CD4-positive, alpha-beta T cell treated with Interleukin-21 for 1 hour (primary cell): ENCODE results near the gene MRPL23.

Source experiments
- DNase-seq: peaks from one replicate; pipeline ENCODE4 v3.0.0-alpha.2; 2020

The MRPL23 gene

GRCh38 chr11:1921574-1922141 lies 25.5 kb upstream of the MRPL23 start:
- no peak for DNase-seq

- DNase-seq = no peak
Measured at GRCh38 chr11:1922481-1923081, 24.6 kb upstream of the MRPL23 start.

GRCh38 chr11:1923201-1923956 lies 23.8 kb upstream of the MRPL23 start:
- DNase-seq = no peak

DNA sequence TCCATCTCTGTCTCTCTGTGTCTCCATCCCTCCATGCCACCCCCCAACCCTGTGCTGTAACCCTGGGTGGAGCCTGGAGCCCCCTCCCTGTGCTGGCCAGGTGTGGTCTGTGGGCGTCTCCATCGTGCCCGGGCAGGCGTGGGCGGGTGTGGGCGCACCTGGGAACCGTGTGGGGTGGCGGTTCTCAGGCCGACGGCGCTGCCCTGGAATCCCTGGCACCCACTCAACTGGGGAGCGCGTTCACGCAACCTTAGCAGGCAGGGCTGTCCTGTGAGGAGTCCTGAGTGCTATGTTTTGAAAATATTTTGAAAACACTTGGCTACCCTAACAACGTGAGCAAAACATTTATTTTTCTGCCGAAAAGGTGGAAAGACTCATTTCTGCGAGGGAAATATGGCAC lies 23.0 kb upstream of the MRPL23 start:
- DNase-seq = no peak

- DNase-seq = no peak
Measured at GRCh38 chr11:1924646-1925372, 22.3 kb upstream of the MRPL23 start.

DNA sequence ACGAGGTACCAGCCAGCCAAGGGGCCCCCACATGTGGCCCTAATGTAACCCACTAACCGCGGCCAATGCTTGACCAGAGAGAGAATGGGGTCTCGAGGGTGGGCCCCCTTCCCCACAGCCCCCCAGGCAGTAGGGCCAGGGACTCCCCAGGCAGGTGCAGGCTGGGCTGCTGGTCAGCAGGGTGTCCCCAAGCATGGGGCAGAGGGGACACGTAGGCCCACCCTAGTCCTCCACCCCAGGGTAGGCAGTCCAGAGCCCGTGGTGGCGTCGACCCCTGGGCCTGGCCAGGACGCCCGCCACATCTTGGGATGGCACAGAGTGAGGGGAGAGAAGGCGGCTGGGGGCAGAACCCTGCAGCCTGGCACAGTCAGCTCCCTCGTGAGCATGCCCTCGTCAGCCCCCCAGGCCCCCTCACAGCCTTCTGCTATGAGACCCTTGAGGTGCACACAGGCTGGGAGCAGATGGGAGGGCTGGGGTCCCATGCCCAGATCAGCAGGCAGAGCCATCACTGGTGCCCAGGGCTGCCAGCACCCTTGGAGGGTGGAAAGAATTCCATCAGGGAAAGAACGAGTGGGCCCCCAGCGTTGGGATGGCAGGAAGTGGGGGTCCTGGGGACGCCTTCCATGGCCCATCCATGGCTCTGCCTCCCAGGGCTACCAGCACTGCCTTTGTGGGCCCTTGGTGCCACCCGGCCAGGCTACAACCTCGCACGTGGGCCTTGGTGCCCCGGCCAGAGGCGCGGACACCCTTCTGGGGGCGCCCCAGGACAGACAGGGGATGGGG lies 21.6 kb upstream of the MRPL23 start:
- DNase-seq = no peak

DNA sequence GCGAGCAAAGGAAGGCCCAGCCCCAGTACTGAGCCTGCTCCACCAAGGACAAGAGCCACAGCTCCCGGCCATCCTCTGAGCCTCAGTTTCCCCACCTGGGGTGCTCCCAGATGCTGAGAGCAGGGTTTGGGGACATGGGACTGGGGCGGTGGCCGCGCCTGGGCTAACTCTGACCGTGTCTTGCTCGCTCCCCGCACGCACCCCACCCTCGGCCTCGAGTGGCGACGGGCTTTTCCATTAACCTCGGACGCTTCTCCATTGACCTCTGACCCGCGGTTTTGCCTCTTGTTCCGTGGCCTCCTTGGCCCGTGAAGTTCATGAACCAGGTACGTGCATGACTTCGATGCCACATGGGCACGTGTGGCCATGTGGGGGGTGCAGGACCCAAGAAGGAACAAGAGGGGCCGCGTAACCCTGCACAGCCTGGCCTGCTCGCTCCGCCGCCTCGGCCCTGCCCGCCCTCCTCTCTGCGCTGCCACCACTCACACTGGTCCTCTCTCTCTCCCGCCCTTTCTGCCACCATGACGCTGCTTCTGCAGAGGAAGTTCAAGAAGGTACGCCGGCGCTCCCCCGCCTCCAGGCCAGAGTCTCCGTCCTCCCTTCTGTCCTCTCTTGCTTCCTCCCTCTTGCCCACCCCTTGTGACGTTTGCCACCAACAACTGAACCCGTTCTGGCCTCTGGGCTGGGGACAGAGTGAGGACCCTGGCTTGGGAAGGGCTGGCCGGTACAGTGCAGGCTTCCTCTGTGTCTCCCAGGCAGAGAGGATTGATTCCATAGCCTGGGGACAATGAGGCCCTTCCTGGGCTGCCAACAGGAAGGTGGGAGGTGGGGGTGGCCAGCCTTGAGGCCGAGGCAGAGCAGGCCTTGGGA lies 20.7 kb upstream of the MRPL23 start:
- no peak for DNase-seq

DNA sequence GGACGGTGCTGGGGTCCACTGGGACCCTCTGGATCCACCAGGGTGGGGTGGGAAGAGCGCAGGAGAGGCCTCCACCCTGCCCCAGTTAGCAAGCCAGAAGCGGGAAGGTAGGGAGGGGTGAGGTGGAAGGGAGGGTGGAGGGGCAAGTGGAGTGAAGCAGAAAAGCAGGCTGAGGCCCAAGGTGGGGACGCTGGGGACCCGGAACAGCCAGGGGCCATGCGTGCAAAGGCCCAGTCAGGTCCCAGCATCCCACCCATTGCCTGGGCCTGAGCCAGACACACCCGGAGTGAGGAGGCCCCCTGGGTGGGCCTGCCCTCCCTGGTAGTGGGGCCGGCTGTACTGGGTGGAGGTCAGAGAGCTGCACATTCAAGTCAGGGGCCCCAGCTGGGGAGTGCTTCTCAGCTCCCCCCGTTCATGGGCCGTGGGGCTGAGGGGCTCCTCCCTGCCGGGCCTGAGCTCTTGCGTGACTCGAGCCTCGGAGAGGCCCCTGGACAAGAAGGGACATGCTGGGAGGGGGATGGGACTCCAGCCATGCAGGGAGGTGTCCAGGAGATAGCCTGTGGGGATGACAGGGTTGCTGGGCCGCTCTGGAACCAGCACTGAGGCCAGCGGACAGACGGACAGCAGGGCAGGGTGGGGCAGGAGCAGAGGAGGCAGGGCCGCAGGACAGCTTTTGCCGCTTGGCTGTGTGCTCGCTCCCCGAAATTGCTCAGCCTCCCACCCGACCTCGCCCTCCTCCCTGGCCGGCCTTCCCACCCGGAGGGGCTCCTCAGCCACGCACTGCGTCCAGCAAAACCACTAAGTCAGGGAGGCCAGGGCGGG lies 19.9 kb upstream of the MRPL23 start:
- DNase-seq = no peak

GRCh38 chr11:1927848-1928469 lies 19.2 kb upstream of the MRPL23 start:
- DNase-seq = no peak

GRCh38 chr11:1928470-1928890 lies 18.7 kb upstream of the MRPL23 start:
- DNase-seq = no peak

DNA sequence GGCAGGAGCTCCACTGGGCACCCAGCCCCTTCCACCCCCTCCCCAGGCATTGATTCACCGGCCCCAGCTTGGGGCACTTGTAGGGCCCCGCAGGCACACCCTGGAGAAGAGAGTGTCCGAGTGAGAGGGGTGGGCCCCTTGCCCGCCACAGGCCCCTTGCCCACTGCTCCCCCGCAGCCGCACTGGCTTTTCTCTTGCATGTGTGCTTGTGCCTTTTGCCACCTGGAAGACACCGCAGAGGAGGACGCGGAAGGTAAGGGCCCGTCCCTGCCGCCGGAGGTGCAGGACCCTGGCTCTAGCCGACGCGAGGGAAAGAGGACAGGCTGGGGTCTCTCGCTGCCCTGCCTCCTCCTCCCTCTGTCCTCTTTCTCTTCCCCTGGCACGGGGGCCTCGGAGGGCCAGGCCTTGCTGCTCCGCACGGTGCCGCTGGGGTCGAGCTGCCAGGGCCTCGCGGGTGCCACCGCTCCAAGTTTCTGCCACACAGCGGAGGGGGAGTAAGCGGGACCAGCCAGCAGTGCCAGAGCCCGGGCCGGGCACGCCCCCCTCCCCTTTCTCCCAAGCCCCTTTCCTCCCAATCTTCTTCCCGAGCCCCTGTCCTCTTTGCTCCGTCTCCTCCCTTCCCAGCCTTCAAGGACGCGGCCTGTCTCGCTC lies 18.1 kb upstream of the MRPL23 start:
- no peak for DNase-seq

GRCh38 chr11:1929621-1930461 lies 17.3 kb upstream of the MRPL23 start:
- no peak for DNase-seq

- DNase-seq = no peak
Measured at GRCh38 chr11:1930462-1930830, 16.7 kb upstream of the MRPL23 start.

- no peak for DNase-seq
Measured at GRCh38 chr11:1931341-1932104, 15.6 kb upstream of the MRPL23 start.

DNA sequence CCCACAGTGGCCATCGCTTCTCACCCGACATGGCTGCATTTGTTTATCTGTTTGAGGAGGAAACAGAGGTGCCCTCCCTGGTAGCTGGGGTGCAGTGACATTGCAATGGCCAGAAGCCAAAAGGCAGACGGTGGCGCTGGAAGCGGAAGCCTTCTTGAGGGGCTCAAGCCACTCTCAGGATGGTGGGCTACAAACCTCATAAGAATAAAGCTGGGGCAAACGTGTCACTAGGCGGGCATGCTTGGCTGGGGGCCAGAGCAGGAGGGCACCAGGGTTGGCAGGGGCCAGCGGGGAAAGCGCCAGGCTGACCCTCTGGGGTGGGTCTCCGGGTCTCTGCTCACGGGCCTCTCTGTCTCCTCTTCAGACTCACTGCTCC lies 15.0 kb upstream of the MRPL23 start:
- DNase-seq = no peak

DNA sequence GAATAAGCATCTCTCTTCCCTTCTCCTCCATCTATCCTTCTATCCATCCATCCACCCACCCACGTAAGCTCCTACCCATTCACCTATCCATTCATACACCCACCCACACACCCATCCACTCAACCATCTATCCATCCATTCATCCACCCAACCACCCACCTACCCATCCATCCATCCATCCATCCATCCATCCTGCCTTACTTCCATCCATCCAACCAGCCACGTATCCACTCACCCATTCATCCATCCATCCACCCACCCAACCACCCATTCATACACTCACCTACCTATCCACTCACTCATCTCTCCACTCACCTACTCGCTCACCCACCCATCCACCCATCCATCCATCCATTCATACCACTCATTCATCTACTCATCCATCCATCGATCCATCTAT lies 14.5 kb upstream of the MRPL23 start:
- DNase-seq = no peak

DNA sequence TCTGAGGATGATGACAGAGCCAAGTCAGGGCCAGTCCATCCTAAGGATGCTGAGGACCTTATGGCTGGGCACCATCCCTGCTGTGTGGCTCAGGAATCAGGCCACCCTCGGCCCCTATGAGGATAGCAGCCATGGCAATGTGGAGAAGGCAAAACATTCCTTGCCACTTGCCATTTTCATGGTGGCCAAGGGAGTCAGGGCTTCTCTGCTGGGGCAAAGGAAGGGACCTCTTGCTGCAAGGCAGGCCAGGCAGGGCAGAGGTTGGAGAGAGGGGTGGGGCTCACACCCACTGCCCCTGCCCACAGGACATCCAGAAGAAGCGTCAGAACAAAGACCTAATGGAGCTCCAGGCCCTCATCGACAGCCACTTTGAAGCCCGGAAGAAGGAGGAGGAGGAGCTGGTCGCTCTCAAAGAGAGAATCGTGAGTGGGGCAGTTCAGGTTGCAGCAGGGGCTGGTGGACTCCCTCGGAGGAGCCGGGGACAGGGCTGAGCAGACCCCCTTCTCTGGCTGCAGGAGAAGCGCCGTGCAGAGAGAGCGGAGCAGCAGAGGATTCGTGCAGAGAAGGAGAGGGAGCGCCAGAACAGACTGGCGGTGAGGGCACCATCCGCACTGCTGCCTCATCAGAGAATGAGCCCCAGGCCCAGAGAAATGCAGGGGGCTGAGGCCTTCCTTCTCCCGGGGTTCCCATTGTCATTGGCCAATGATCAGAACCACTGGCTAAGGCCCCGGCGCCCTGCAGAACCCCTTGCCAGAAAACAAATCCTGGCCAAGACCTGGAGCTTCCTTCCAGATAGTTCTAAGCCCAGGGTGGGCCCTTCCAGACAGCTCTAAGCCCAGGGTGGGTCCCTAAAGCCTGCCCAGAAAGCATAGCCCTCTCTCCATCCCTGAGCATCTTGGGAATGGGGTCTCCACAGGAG lies 13.5 kb upstream of the MRPL23 start:
- no peak for DNase-seq
